GM10266 (cell line): ENCODE results near the gene PTP4A2.

Experiments used
- DNase-seq: peaks from one replicate; pipeline ENCODE4 v3.0.0; 2012; ENCODE audit errors: extremely low spot score
- TF ChIP-seq, protein P1 (sequence below): IDR thresholded peaks from 2 replicates; pipeline ENCODE4 v1.5.1; 2012; ENCODE audit warnings: mild to moderate bottlenecking, low read depth; ENCODE audit not compliant: control insufficient read depth, insufficient read depth; ENCODE audit errors: missing control alignments

Gene PTP4A2

DNA sequence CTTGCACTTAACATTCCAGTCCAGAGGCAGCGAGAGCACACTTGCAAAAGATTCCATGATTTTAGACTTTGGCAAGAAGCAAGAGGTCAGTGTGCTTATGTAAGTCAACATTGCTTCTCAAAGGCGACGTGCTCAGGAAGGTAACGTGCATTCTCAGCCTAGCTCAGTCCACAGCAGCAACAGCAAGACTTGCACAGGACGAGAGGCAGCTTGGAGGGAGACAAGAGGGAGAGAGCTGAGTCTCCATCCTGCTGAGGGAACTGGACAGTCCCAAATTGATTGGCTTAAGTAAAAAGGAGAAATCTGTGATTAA is 56.5 kb downstream of the PTP4A2 start:
- TF ChIP-seq, protein P1, sequence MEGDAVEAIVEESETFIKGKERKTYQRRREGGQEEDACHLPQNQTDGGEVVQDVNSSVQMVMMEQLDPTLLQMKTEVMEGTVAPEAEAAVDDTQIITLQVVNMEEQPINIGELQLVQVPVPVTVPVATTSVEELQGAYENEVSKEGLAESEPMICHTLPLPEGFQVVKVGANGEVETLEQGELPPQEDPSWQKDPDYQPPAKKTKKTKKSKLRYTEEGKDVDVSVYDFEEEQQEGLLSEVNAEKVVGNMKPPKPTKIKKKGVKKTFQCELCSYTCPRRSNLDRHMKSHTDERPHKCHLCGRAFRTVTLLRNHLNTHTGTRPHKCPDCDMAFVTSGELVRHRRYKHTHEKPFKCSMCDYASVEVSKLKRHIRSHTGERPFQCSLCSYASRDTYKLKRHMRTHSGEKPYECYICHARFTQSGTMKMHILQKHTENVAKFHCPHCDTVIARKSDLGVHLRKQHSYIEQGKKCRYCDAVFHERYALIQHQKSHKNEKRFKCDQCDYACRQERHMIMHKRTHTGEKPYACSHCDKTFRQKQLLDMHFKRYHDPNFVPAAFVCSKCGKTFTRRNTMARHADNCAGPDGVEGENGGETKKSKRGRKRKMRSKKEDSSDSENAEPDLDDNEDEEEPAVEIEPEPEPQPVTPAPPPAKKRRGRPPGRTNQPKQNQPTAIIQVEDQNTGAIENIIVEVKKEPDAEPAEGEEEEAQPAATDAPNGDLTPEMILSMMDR: no peak
- no peak for DNase-seq

DNA sequence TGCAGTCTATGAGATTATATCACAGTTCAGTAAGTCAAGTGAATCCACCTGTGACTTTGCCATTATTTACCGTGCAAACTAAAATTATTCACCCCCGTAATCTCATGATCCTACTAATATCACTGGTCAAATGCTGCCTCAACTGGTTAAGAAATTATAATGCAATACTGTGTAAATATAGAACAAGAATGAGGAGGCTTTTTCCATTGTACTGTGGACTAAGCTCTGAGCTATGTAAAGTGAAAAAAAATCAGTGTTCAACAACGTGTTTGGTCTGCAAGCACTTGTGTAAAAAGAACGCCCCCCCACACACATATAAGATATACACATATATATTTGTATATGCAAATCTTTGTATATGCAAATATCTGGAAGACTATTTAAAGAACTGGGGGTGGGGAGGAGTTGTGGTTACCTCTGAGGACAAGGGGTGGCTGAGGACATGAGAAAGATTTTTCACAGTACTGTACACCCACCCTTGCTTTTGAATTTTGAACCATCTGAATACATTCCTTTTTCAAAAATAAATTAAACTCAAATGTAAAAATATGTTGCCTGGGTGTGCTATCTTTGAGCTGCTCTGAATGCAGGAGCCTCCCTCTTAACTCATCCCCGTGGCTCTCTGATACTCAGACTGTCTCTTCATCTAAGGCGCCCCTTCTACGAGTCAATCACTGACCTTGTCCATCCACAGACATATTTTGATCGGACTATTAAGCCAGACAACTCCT is 57.0 kb downstream of the PTP4A2 start:
- peak; percentile 46 for DNase-seq
- TF ChIP-seq, protein P1: no peak

DNA sequence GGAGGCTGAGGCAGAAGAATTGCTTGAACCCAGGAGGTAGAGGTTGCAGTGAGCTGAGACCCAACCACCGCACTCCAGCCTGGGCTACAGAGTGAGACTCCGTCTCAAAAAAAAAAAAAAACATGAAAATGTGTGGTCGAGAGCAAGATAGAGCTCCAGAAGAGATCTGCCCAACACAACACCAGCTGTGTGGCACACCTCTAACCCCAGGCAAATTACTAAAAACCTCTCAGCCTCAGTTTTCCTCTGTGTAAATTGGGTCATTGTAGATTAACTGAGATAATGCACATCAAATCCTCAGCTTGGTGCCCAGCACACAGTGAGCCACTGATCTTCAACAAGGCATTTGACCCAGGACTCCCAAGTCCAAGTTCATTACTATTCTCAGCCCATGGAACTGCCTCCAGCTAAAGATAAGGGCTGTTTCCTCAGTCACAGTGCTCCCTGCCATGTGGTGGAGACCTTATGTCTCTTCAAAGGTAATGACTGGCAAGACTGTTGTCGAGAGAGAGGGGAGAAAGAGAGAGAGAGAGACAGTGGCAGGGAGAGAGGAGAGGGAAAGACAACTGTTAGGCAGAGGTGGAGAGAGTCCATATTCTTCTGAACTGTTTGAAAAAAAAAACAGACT is 58.1 kb downstream of the PTP4A2 start:
- TF ChIP-seq, protein P1: no peak
- DNase-seq: no peak

DNA sequence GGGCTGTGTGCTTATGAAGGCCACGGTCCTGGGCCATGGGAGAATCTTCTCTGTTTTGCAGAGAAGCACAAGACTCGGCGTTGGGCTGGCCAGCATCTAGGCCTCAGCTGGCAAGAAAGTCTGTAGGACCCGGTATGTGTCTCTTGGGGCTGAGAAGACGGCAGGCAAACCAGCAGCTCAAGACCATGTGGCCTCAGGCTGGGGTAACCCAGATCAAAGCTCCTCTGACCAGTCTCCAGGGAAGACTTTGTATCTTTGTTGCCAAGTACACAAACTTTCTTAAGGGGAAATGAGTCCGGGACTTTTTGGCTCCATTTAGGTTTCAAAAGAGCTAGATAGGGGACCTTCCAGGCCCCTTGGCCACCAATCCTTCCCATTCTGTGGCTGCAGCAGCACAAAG is 60.1 kb downstream of the PTP4A2 start:
- TF ChIP-seq, protein P1: no peak
- peak; percentile 33 for DNase-seq

DNA sequence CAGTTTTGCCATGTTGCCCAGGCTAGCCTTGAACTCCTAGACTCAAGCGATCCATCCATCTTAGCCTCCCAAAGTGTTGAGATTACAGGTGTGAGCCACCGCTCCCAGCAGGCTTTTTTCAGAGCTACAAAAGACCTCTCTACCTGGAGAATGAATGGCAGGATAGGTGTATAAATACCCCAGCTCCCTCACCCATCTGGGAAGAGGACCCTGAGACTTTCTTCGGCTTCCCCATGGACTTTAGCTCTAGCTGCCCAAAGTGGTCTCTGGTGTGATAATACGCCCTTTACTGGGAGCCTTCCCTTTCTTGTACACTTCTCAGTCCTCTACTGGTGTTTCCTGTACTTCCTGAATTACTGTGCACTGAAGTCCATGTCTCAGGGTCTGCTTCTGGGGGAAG is 60.6 kb downstream of the PTP4A2 start:
- TF ChIP-seq, protein P1: no peak

DNA sequence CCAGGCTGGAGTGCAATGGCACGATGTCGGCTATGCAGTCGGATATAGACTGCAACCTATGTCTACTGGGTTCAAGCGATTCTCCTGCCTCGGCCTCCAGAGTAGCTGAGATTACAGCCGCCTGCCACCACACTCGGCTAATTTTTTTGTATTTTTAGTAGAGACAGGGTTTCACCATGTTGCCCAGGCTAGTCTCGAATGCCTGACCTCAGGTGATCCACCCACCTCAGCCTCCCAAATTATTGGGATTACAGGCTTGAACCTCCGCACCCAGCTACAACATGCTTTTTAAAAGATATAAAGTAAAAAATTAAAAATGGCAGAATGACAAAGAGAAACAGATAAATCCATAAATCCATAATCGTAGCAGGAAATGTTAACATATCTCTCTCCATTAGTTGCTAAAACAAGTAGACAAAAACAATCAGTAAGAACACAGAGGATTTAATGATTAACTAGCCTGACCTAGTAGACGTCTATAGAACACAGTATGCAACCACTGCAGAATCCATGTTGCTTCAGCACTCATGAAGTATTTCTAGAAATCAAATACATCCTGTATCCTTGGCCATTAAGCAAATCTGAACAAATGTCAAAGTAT is 62.4 kb downstream of the PTP4A2 start:
- TF ChIP-seq, protein P1: no peak
- DNase-seq: no peak

More for the DNA sequence above, 60.6 kb downstream of the PTP4A2 start:
- DNase-seq: no peak

DNA sequence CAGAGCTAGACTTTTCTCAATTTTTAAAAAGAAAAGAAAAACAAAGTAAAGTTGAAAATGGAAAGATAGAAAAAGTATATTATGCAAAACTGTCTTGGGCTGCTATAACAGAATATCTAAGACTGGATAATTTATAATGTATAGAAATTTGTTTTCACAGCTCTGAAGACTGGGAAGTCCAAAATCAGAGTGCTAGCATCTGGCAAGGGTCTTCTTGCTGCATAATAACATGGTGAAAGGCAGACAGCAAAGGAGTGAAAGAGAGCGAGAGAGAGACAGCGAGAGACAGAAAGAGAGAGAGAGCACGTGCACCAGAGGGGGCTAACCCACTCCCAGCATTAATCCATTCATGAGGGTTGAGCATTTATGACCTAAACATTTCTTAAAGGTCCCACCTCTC is 63.2 kb downstream of the PTP4A2 start:
- TF ChIP-seq, protein P1: no peak
- no peak for DNase-seq
